Nephron progenitor cell (in vitro differentiated cells): ENCODE measurements around the gene CHRNA1.

Experiments
- DNase-seq: peaks from one replicate; pipeline ENCODE4 v3.0.0; 2021
- H3K27ac Mint-ChIP-seq: 2 replicates; pipeline ENCODE4 v1.8.0; 2021; ENCODE audit warnings: mild to moderate bottlenecking, moderate library complexity, mixed read lengths
- H3K27me3 Mint-ChIP-seq: 2 replicates; pipeline ENCODE4 v1.8.0; 2021; ENCODE audit warnings: mild to moderate bottlenecking, low read depth, mixed read lengths; ENCODE audit not compliant: poor library complexity
- H3K36me3 Mint-ChIP-seq: 2 replicates; pipeline ENCODE4 v1.8.0; 2021; ENCODE audit warnings: low read depth, mixed read lengths
- H3K4me1 Mint-ChIP-seq: 2 replicates; pipeline ENCODE4 v1.8.0; 2021; ENCODE audit warnings: mixed read lengths
- H3K4me3 Mint-ChIP-seq: 2 replicates; pipeline ENCODE4 v1.8.0; 2021; ENCODE audit warnings: mild to moderate bottlenecking, moderate library complexity, mixed read lengths
- H3K9me3 Mint-ChIP-seq: 2 replicates; pipeline ENCODE4 v1.8.0; 2021; ENCODE audit warnings: mild to moderate bottlenecking, moderate library complexity, mixed read lengths
- TF ChIP-seq, protein P1 (sequence below): fragments of 200-600 bp; sonication (generic); IDR thresholded peaks from 2 replicates; pipeline ENCODE4 v1.5.0; 2021; ENCODE audit warnings: antibody characterized with exemption

The CHRNA1 gene

DNA sequence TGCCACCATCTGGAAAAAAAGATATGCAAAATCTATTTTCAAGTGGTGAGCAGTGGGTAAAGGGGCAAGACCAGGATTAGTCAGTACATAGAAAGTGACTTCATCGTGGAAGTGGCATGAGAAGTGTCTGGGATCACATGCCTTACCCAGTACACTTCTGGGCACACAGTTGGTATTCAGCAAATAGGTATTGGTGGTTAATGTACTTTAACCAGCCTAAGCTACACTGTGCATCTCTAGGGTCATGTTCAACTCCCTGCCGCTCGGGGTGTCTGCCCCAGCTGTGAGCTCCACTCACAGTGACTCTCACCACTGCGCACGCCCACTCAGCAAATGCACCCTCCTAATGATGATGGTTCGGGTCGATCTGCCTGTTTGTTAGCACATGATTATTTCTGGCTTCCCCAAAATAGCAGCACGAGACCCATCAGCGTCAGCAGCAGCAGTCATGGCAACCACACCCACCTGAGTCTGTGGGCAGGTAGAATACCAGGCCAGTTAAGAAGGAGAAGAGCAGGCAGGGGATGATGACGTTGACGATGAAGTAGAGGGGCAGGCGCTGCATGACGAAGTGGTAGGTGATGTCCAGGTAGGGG, 11.1 kb downstream of the CHRNA1 start:
- no peak overlapping the region for H3K4me3 Mint-ChIP-seq
- no peak for DNase-seq
- peaks cover 4% of the 10 kb centered on the region for H3K27me3 Mint-ChIP-seq
- no peaks in the 10 kb centered on the region for H3K36me3 Mint-ChIP-seq
- H3K4me1 Mint-ChIP-seq: peaks cover 33% of the 10 kb centered on the region
- TF ChIP-seq, protein P1, sequence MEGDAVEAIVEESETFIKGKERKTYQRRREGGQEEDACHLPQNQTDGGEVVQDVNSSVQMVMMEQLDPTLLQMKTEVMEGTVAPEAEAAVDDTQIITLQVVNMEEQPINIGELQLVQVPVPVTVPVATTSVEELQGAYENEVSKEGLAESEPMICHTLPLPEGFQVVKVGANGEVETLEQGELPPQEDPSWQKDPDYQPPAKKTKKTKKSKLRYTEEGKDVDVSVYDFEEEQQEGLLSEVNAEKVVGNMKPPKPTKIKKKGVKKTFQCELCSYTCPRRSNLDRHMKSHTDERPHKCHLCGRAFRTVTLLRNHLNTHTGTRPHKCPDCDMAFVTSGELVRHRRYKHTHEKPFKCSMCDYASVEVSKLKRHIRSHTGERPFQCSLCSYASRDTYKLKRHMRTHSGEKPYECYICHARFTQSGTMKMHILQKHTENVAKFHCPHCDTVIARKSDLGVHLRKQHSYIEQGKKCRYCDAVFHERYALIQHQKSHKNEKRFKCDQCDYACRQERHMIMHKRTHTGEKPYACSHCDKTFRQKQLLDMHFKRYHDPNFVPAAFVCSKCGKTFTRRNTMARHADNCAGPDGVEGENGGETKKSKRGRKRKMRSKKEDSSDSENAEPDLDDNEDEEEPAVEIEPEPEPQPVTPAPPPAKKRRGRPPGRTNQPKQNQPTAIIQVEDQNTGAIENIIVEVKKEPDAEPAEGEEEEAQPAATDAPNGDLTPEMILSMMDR: no peak
- no peaks in the 10 kb centered on the region for H3K9me3 Mint-ChIP-seq
- H3K27ac Mint-ChIP-seq: no peak overlapping the region

DNA sequence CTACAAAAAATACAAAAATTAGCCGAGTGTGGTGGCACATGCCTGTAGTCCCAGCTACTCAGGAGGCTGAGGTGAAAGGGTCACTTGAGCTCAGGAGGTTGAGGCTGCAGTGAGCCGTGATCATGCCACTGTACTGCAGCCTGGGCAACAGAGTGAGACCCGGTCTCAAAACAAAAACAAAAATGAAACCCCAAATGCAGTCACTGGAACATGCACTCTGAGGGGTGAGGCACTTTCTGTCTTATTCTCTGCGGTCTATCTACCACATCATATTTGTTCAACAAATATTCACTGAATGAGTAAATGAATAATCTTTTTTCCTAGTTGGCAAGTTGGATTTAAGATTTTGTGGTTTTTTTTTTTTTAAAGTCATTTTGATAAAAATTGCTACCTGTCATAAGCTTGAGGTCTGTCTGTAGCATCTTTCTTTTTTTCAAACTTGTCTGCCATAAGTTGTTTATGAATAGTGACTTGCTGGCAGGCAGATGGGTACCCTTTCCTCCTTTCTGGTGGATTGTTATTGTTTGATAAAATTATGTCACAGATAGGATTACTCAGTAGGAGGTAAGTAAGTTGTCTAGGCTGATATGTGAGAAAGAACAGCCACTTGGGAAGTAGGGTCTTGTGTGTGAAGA, 11.8 kb downstream of the CHRNA1 start:
- Mint-ChIP-seq H3K4me3 (no peak overlapping the region), H3K27ac (no peak overlapping the region), H3K36me3 (no peaks in the 10 kb centered on the region), H3K9me3 (no peaks in the 10 kb centered on the region), H3K4me1 (peaks cover 33% of the 10 kb centered on the region), H3K27me3 (peaks cover 6% of the 10 kb centered on the region)
- TF ChIP-seq, protein P1: no peak
- no peak for DNase-seq

DNA sequence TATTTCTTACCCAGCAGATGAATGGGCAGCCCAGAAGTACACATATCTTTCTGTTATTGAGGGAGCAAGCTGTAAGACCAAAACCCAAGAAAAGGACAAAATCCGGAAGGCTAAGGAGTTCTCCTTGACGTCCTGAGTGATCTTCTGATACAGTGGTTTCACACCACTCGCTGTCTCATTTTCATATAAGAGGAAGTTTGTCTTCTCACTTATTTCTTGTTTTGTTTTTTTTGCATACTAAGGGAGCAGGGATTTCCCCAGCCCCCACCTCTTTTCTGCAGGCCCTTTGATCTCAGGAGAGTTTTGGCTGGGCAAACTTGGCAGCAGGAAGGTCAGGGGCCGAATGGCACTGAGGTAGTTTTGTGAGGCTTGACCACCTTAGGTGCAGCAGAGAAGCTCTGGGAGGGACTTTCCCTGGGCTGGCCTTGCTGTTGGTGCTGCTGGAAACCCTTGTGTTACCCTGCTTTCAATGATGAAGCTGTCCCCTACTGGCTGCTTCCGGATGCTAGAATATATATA, 13.3 kb downstream of the CHRNA1 start:
- TF ChIP-seq, protein P1: no peak
- Mint-ChIP-seq H3K36me3 (no peaks in the 10 kb centered on the region), H3K9me3 (no peaks in the 10 kb centered on the region), H3K27me3 (peaks cover 9% of the 10 kb centered on the region), H3K27ac (no peak overlapping the region), H3K4me3 (no peak overlapping the region), H3K4me1 (peaks cover 22% of the 10 kb centered on the region)
- no peak for DNase-seq

DNA sequence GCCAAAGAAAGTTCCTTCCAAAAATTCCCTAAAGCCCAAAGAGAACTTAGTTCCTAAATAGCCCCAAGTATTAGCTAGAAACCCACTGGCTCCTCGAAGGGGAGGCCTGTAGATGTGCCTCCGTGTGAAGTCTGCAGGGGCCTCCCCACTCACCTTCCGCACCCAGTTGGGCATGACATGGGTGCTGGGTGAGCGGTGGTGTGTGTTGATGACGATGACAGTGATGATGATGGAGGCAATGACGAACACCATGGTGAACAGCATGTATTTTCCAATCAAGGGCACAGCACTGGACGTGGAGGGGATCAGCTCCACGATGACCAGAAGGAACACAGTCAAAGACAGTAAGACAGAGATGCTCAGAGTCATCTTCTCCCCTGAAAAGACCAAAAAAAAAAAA, 14.5 kb downstream of the CHRNA1 start:
- H3K27me3 Mint-ChIP-seq: peaks cover 13% of the 10 kb centered on the region
- TF ChIP-seq, protein P1: no peak
- no peak overlapping the region for H3K27ac Mint-ChIP-seq
- H3K36me3 Mint-ChIP-seq: no peaks in the 10 kb centered on the region
- H3K9me3 Mint-ChIP-seq: no peaks in the 10 kb centered on the region
- no peak for DNase-seq
- H3K4me1 Mint-ChIP-seq: peaks cover 22% of the 10 kb centered on the region
- no peak overlapping the region for H3K4me3 Mint-ChIP-seq

DNA sequence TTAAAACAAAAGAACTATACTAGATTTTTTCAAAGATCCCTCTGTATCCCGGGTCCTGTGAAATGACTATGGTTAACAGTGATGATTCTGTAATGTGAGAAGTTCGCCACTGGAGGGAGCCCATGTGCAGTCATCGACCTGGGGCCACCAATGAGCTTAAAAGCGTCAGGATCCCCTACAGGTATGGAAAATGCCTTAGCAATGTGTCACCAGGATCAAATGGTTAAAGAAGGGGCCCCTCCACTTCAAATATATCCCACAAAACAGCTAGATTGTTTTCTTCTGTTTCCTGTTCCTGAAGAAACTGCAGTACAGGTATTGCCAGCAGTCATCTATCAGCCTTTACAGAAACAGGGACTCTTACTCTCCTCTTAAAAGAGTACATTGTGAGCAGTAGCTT, 15.3 kb downstream of the CHRNA1 start:
- TF ChIP-seq, protein P1: peak; percentile 73
- Mint-ChIP-seq H3K27ac (no peak overlapping the region), H3K36me3 (no peaks in the 10 kb centered on the region), H3K27me3 (peaks cover 13% of the 10 kb centered on the region), H3K9me3 (no peaks in the 10 kb centered on the region), H3K4me3 (no peak overlapping the region), H3K4me1 (peaks cover 22% of the 10 kb centered on the region)
- peak; percentile 78 for DNase-seq

DNA sequence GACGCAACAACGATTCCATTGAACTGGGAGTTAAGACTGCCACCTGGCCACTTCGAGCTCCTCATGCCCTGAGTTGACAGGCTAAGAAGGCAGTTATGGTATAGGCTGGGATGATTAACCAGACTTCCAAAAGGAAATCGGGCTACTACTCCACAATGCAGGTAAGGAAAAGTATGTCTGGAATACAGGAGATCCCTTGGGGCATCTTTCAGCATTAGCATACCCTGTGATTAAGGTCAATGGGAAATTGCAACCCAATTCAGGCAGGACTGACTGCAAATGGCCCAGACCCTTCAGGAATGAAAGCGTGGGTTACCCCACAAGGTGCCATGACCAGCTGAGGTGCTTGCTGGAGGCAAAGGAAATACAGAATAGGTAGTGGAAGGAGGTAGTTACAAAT, 19.1 kb downstream of the CHRNA1 start:
- H3K27me3 Mint-ChIP-seq: peaks cover 13% of the 10 kb centered on the region
- TF ChIP-seq, protein P1: no peak
- no peak for DNase-seq
- H3K9me3 Mint-ChIP-seq: no peaks in the 10 kb centered on the region
- H3K27ac Mint-ChIP-seq: no peak overlapping the region
- H3K36me3 Mint-ChIP-seq: no peaks in the 10 kb centered on the region
- H3K4me1 Mint-ChIP-seq: peaks cover 27% of the 10 kb centered on the region
- H3K4me3 Mint-ChIP-seq: no peak overlapping the region
